Fibroblast of mammary gland (primary cell): Measurements from ENCODE around the gene ACAD10.
"Not testable (repeated sequence)": the region's sequence is repeated elsewhere in the genome, so short reads cannot be mapped to it uniquely, and the experiment has no call there.

ENCODE experiments used
- DNase-seq: peaks from one replicate; pipeline ENCODE4 v3.0.0-alpha.2; 2010; ENCODE audit warnings: low read depth
- H3K4me3 ChIP-seq: 2 replicates; pipeline ENCODE4 v1.5.1; 2011; ENCODE audit warnings: low read depth, mild to moderate bottlenecking, low read length, moderate library complexity; ENCODE audit not compliant: control insufficient read depth
- CTCF ChIP-seq: conservative IDR thresholded peaks from 2 replicates; pipeline ENCODE4 v1.5.1; 2011; ENCODE audit warnings: low read depth, low read length, inconsistent platforms; ENCODE audit not compliant: control insufficient read depth, insufficient read depth

Gene ACAD10

GRCh38 chr12:111761706-111762105 lies 75.9 kb downstream of the ACAD10 start:
- no peak for DNase-seq
- no peak overlapping the region for H3K4me3 ChIP-seq
- no peak for TF ChIP-seq CTCF

GRCh38 chr12:111763552-111763951 lies 77.7 kb downstream of the ACAD10 start:
- DNase-seq = not testable (repeated sequence)

GRCh38 chr12:111764120-111764821 lies 78.4 kb downstream of the ACAD10 start:
- TF ChIP-seq CTCF = no peak
- H3K4me3 ChIP-seq = no peak overlapping the region

More at GRCh38 chr12:111763552-111763951, 77.7 kb downstream of the ACAD10 start:
- not testable (repeated sequence) for H3K4me3 ChIP-seq

GRCh38 chr12:111766608-111767361 lies 80.9 kb downstream of the ACAD10 start, which contains the start of gene ALDH2:
Gene ALDH2, plus strand, starts transcription at chr12:111766933. Its CDS starts 50 bp downstream, at chr12:111766983.
- no peak for DNase-seq
- peak within 1 kb of the TSS; percentile 68 for H3K4me3 ChIP-seq
- no peak for TF ChIP-seq CTCF

More at GRCh38 chr12:111764120-111764821, 78.4 kb downstream of the ACAD10 start:
- no peak for DNase-seq

GRCh38 chr12:111767362-111768158 lies 81.7 kb downstream of the ACAD10 start:
- DNase-seq = peak; percentile 65
- TF ChIP-seq CTCF = no peak
- peak overlapping the region; percentile 68 for H3K4me3 ChIP-seq

GRCh38 chr12:111768159-111768895 lies 82.5 kb downstream of the ACAD10 start:
- no peak for TF ChIP-seq CTCF
- no peak overlapping the region for H3K4me3 ChIP-seq
- no peak for DNase-seq
